Colonic mucosa (tissue), 4 donors: ENCODE data around the gene PSMG3. TPM values are rescaled to one million over a fixed set of nuclear protein-coding genes. Genes with fewer than 3 reads are reported as not detected.

Experiments
- DNase-seq: peaks from one replicate; pipeline ENCODE4 v3.0.0-alpha.2; 2020
- H3K27ac ChIP-seq: fragments of 200-600 bp; one replicate; pipeline ENCODE4 v1.8.0; 2021
- H3K27me3 ChIP-seq: fragments of 200-600 bp; one replicate; pipeline ENCODE4 v1.8.0; 2021
- H3K36me3 ChIP-seq: fragments of 200-600 bp; one replicate; pipeline ENCODE4 v1.8.0; 2021
- H3K4me1 ChIP-seq: fragments of 200-600 bp; one replicate; pipeline ENCODE4 v1.8.0; 2021; ENCODE audit warnings: mild to moderate bottlenecking
- H3K4me3 ChIP-seq: fragments of 200-600 bp; one replicate; pipeline ENCODE4 v1.8.0; 2021
- H3K9ac ChIP-seq, 2 donors: one replicate each; pipeline ENCODE4 v1.7.0; 2013; ENCODE audit warnings: control low read depth in 2 of 2, low read depth in 2 of 2, low read length in 2 of 2
- H3K9me3 ChIP-seq: fragments of 200-600 bp; one replicate; pipeline ENCODE4 v1.8.0; 2021
- CTCF ChIP-seq: fragments of 200-600 bp; IDR thresholded peaks from one replicate; pipeline ENCODE4 v1.8.0; 2022; ENCODE audit warnings: antibody characterized with exemption, mild to moderate bottlenecking
- intact Hi-C: fragments of 100-400 bp; cut with DNase I; formaldehyde crosslinking; loops from one replicate; pipeline ENCODE4 v1.14.1; 2022
- total RNA-seq, 2 donors: library from RNA; stranded (reverse); fragmentation: NEBNext Ultra II Directional in 1 of 2; extraction: Animal tissue kit (Norgen Biotek cat#: 25700) in 1 of 2; gene quantifications; one replicate each; pipeline ENCODE4 v1.2.1, GENCODE V29; 2021
- donor health status: healthy.
- donor health status: DM: no; HTN: no; CAD: no.
- donor health status: DM: no; HTN: no; CAD: no.

The PSMG3 gene
- total RNA-seq, 2 donors from 2014 or later: 28.7 to 45.8 TPM

- Histone ChIP-seq H3K4me3 (peak overlapping the region; percentile 39), H3K27ac (peak overlapping the region; percentile 89), H3K4me1 (peaks cover 8% of the 10 kb centered on the region), H3K36me3 (no peaks in the 10 kb centered on the region), H3K27me3 (no peaks in the 10 kb centered on the region), H3K9me3 (no peaks in the 10 kb centered on the region), H3K9ac (peak overlapping the region; percentile 66 to 88)
- intact Hi-C loops: loop anchor here (5.0 kb wide), 1 partner anchor 53 kb away; the partner anchor contains the start of gene INTS1
- TF ChIP-seq CTCF: no peak
- DNase-seq: peak; percentile 91
Measured at GRCh38 chr7:1555046-1555812, 14.6 kb downstream of the PSMG3 start.

- Histone ChIP-seq H3K9me3 (no peaks in the 10 kb centered on the region), H3K27ac (peak overlapping the region; percentile 89), H3K27me3 (no peaks in the 10 kb centered on the region), H3K4me3 (peak overlapping the region; percentile 39), H3K4me1 (peaks cover 8% of the 10 kb centered on the region), H3K9ac (peak overlapping the region; percentile 66 to 88), H3K36me3 (no peaks in the 10 kb centered on the region)
- no peak for TF ChIP-seq CTCF
- intact Hi-C loops: loop anchor here (5.0 kb wide), 1 partner anchor 52 kb away; the partner anchor contains the start of gene INTS1
- no peak for DNase-seq
Measured at GRCh38 chr7:1554333-1555045, 15.3 kb downstream of the PSMG3 start.

GRCh38 chr7:1553512-1554210 lies 16.2 kb downstream of the PSMG3 start:
- Histone ChIP-seq H3K27ac (no peak overlapping the region), H3K36me3 (no peaks in the 10 kb centered on the region), H3K9me3 (no peaks in the 10 kb centered on the region), H3K4me3 (no peak overlapping the region), H3K27me3 (no peaks in the 10 kb centered on the region), H3K9ac (peak overlapping the region in 1 of 2 donors; percentile 6), H3K4me1 (no peaks in the 10 kb centered on the region)
- TF ChIP-seq CTCF: no peak
- intact Hi-C loops: no loop called here
- no peak for DNase-seq

GRCh38 chr7:1552200-1552599 lies 17.6 kb downstream of the PSMG3 start:
- TF ChIP-seq CTCF: no peak
- Histone ChIP-seq H3K4me3 (no peak overlapping the region), H3K9me3 (no peaks in the 10 kb centered on the region), H3K4me1 (no peaks in the 10 kb centered on the region), H3K9ac (no peak overlapping the region), H3K27ac (no peak overlapping the region), H3K27me3 (no peaks in the 10 kb centered on the region), H3K36me3 (no peaks in the 10 kb centered on the region)
- no peak for DNase-seq
- intact Hi-C loops: no loop called here

GRCh38 chr7:1550846-1551155 lies 19.0 kb downstream of the PSMG3 start:
- Histone ChIP-seq H3K9ac (no peak overlapping the region), H3K4me1 (peaks cover 3% of the 10 kb centered on the region), H3K27me3 (no peaks in the 10 kb centered on the region), H3K27ac (no peak overlapping the region), H3K36me3 (no peaks in the 10 kb centered on the region), H3K9me3 (no peaks in the 10 kb centered on the region), H3K4me3 (no peak overlapping the region)
- intact Hi-C loops: no loop called here
- no peak for DNase-seq
- no peak for TF ChIP-seq CTCF
